GM19395 (cell line): ENCODE results near the gene CASKIN2.

Experiments
- ATAC-seq: cut with Tn5 transposase; IDR thresholded peaks from one replicate; pipeline ENCODE4 v1.9.1; 2021; ENCODE audit warnings: mild to moderate bottlenecking, moderate library complexity; ENCODE audit not compliant: unreplicated experiment

The CASKIN2 gene

DNA sequence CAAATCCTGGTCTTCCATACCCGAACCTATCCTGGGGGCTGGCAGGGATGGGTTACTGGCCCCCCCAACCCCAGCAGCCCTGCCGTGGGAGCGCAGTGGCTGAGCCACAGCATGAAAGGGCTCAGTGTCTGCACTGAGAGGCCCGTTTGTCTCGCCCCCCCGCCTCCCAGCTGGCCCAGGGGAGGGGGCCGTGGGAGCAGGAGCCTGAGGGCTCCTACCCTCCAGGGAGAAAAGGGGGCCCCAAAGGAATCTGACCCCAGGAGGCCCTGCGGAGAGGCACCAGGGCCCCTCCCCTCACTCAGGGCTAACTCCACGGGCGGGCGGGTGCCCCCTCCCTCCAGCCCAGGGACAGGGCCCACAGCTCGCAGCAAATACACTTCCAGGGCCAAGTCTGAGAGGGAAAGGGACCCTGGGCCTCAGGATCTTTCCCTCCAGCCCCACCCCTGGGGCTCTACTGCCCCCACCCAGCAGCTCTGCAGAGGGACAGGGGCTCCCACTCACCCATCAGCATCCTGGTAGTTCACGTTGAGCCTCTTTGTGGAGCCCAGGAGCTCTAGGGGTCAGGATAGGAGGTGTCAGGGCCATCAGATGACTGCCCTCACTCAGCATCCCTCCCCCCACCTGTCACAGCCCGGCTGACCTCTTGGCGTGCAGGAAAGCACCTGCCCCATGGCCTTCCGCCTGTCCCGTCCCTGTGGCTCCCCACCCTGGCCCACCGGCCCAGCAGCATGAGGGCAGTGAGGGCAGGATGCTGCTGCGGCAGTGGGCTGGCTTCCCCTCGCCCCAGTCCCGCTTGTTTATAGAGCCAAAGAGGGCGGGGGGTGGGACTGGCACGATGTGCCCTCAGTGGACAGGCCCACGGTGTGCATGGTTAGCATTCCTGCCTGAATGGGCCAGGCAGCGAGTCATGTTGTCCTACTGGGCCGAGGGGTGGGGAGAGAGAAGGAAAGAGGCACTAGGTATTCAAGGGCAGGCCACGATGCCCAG is 7.3 kb downstream of the CASKIN2 start:
- ATAC-seq: no peak

DNA sequence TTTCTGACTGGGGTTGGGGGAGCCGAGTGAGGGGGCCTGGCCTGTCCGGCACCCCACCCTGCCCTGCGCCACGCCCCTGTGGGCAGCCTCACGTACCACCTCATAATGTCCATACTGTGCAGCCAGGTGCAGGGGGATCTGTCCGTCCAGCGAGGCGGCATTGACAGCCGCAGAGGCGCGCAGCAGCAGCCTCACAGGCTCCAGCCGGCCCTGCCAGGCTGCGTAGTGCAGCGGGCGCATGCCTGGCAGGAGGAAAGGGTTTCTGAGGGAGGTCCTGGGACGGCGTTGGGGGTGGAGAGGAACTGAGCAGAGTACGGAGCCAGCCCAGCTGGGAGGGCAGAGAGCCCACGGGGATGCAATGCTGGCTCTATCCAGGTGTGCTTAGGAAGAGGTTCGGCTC is 8.4 kb downstream of the CASKIN2 start:
- ATAC-seq: no peak

GRCh38 chr17:75506134-75506533 is 9.2 kb downstream of the CASKIN2 start:
- no peak for ATAC-seq

- no peak for ATAC-seq
Observed at GRCh38 chr17:75505640-75506039, 9.7 kb downstream of the CASKIN2 start.

DNA sequence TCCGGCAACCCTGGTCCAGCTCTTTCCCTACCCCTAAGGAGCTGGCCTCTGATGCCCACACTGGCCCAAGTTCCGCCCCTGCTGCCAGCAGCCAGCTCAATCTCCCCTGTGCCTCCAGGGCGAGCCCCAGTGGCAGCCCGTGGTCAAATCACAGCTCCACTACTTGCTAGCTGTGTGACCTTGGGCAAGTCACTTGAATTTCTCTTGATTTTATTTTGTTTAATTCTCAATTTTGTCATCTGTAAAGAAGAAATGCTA is 10.3 kb downstream of the CASKIN2 start:
- ATAC-seq: no peak

GRCh38 chr17:75504347-75505151 is 10.8 kb downstream of the CASKIN2 start:
- no peak for ATAC-seq

- no peak for ATAC-seq
Observed at GRCh38 chr17:75503976-75504346, 11.4 kb downstream of the CASKIN2 start.

DNA sequence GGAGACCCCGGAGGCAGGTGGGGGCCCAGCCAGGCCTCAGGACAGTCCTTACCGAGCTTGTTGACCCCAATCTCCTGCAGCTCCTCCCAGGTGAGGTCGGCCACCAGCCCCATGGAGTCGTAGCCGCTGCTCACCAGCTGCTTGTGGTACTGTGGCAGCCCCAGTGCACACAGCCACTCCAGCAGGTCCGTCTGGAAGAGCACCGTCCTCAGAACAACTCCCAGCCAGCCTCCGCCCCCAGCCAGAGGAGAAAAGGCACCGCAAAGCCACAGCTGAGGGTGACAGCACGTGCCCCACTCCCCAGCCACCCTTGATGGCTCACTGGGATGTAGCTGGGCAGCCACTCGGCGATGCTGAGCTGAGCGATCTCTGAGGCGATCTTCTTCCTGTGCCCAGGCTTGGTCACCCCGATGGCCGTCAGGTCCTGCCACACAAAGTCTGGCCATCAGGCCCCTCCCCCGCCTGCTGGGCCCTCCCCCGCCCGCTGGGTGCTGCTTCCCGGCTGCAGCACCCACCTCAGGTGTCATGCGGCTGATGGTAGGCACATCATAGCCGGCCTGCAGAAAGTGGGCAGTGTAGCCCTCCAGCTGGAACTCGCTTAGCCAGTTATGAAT is 11.9 kb downstream of the CASKIN2 start:
- no peak for ATAC-seq

GRCh38 chr17:75502721-75503329 is 12.5 kb downstream of the CASKIN2 start:
- ATAC-seq: no peak

GRCh38 chr17:75502072-75502720 is 13.1 kb downstream of the CASKIN2 start:
- no peak for ATAC-seq

DNA sequence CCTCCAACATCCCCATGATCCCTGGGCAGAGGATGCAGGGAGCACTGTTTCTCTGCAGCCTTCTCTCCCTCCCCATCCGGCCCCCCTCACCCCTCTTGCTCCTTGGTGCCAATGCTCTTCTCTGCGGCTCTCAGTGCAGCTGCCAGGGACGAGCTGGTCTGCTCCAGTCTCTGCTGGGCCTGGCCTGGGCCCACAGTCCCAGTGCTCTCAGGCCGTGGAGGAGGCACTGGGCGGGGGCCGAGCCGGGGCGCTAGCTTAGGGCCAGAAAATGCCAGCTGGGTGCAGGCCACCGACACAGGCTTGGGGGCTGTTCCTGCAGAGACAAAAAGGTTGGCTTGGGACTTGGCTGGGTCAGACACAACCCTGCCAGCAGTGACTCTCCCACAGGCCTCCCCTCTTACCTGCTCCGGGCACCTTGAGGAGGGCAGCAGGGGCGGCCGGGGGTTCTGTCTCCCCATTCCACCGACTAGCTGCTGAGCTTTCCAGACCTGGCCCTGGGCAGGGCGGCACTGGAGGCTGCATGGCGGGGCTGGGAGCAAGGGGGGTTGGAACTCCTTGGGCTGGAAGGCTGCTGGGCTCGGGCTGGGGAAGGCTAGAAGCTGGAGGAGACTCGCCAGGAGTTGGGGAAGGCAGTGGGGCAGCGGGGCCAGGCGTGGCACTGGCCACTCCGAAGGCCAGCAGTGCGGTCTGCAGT is 13.8 kb downstream of the CASKIN2 start:
- ATAC-seq: no peak

- no peak for ATAC-seq
Observed at GRCh38 chr17:75500419-75501216, 14.7 kb downstream of the CASKIN2 start.

GRCh38 chr17:75499313-75500022 is 15.9 kb downstream of the CASKIN2 start:
- ATAC-seq: no peak

DNA sequence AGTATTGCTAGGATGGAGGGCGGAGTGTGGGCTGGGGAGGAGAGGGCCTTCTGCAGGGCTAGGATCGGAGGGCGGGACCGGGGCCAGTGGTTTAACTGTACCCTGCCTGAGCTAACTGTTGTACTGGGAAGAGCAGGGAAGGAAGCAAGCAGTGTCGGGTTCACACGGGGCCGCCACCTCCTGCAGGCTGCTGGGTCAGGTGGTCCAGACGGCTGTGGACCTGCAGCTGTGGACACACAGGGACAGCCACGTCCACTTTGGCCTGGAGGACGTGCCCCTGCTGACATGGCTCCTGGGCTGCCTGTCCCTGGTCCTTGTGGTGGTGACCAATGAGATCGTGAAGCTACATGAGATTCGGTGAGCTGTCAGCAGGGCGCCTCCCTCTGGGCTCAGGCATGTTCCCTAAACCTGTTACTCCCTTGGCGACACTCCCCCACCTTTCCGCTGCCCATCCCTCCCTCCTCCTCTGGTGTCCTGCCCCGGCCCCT is 16.6 kb downstream of the CASKIN2 start:
- ATAC-seq: no peak

DNA sequence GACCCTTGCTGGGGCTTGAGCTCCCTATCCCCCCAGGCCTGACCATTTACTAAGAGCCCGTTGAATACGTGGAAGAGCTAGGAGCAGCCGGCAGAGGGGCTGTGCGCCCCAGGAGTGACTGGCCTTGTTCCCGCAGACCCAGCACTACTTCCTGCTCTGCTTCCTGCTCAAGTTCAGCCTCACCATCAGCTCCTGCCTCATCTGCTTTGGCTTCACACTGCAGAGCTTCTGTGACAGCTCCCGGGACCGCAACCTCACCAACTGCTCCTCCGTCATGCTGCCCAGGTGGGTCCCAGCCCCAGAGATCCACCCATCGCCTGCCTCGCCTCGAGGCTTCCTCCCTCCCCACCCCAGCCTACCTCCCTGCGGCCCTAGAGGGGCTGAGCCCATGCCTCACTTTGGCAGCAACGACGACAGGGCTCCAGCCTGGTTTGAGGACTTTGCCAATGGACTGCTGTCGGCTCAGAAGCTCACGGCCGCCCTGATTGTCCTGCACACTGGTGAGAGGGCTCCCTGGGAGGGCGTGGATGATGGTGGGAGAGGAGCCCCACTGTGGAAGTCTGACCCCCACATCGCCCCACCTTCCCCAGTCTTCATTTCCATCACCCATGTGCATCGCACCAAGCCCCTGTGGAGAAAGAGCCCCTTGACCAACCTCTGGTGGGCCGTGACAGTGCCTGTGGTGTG is 17.2 kb downstream of the CASKIN2 start:
- no peak for ATAC-seq

GRCh38 chr17:75496005-75496404 is 19.3 kb downstream of the CASKIN2 start:
- ATAC-seq: no peak

- no peak for ATAC-seq
Observed at GRCh38 chr17:75494326-75494877, 20.9 kb downstream of the CASKIN2 start.
